Liver (tissue), 9 donors: ENCODE data around the gene GSPT1. TPM values are rescaled to one million over a fixed set of nuclear protein-coding genes. Genes with fewer than 3 reads are reported as not detected.

Experiments used
- DNase-seq: peaks from one replicate; pipeline ENCODE4 v3.0.0-alpha.2; 2017; ENCODE audit warnings: low spot score
- H3K27ac ChIP-seq, 2 donors: one replicate each; pipeline ENCODE4 v1.7.0; 2013; ENCODE audit warnings: inconsistent platforms in 2 of 2, low read length in 2 of 2, control low read depth in 1 of 2, low read depth in 1 of 2, mild to moderate bottlenecking in 1 of 2
- H3K27me3 ChIP-seq, 4 donors: one replicate each; pipeline versions ENCODE4 v1.6.1 to v1.7.0; 2013; ENCODE audit warnings: low read length in 3 of 4, inconsistent platforms in 1 of 4, mild to moderate bottlenecking in 1 of 4, moderate library complexity in 1 of 4; ENCODE audit not compliant: control insufficient read depth in 4 of 4, insufficient read depth in 4 of 4
- H3K36me3 ChIP-seq, 4 donors: one replicate each; pipeline versions ENCODE4 v1.6.1 to v1.7.0; 2013; ENCODE audit warnings: low read length in 3 of 4, mild to moderate bottlenecking in 3 of 4, low read depth in 1 of 4, moderate library complexity in 1 of 4; ENCODE audit not compliant: control insufficient read depth in 4 of 4, insufficient read depth in 3 of 4
- H3K4me1 ChIP-seq, 4 donors: one replicate each; pipeline versions ENCODE4 v1.6.1 to v1.7.0; 2013; ENCODE audit warnings: low read length in 3 of 4, mild to moderate bottlenecking in 3 of 4, moderate library complexity in 1 of 4; ENCODE audit not compliant: control insufficient read depth in 4 of 4, insufficient read depth in 4 of 4
- H3K4me3 ChIP-seq, 3 donors: one replicate each; pipeline versions ENCODE4 v1.6.1 to v1.7.0; 2013; ENCODE audit warnings: low read length in 3 of 3, control low read depth in 1 of 3, low read depth in 1 of 3, mild to moderate bottlenecking in 1 of 3
- H3K9ac ChIP-seq, 2 donors: one replicate each; pipeline ENCODE4 v1.7.0; 2013; ENCODE audit warnings: low read length in 2 of 2, mild to moderate bottlenecking in 2 of 2, moderate library complexity in 2 of 2, control low read depth in 1 of 2, low read depth in 1 of 2
- H3K9me3 ChIP-seq, 4 donors: one replicate each; pipeline versions ENCODE4 v1.6.1 to v1.7.0; 2013; ENCODE audit warnings: low read length in 3 of 4; ENCODE audit not compliant: control insufficient read depth in 4 of 4
- ATF3 ChIP-seq: IDR thresholded peaks from 2 replicates; pipeline ENCODE4 v1.6.1; 2016; ENCODE audit warnings: antibody characterized with exemption
- CTCF ChIP-seq: fragments of 150-350 bp; IDR thresholded peaks from 2 replicates; pipeline ENCODE4 v1.5.1; 2017; ENCODE audit warnings: improper control_type of control experiment, low read depth, low read length; ENCODE audit not compliant: missing input control
- EGR1 ChIP-seq, 2 donors: IDR thresholded peaks; 2 replicates each; pipeline ENCODE4 v1.6.1; 2016 to 2018; ENCODE audit warnings: antibody characterized with exemption in 2 of 2, low read depth in 2 of 2
- FOXA1 ChIP-seq: IDR thresholded peaks from 2 replicates; pipeline ENCODE4 v1.6.1; 2016; ENCODE audit warnings: antibody characterized with exemption
- FOXA2 ChIP-seq: IDR thresholded peaks from 2 replicates; pipeline ENCODE4 v1.6.1; 2016; ENCODE audit warnings: antibody characterized with exemption
- GABPA ChIP-seq, 2 donors: IDR thresholded peaks in 1 of 2; conservative IDR thresholded peaks in 1 of 2; 2 replicates each; pipeline ENCODE4 v1.6.1; 2016; ENCODE audit warnings: antibody characterized with exemption in 2 of 2, mild to moderate bottlenecking in 1 of 2, moderate library complexity in 1 of 2
- HNF4A ChIP-seq, 2 donors: conservative IDR thresholded peaks; 2 replicates each; pipeline ENCODE4 v1.6.1; 2016; ENCODE audit warnings: antibody characterized with exemption in 2 of 2, mild to moderate bottlenecking in 2 of 2
- HNF4G ChIP-seq: IDR thresholded peaks from 2 replicates; pipeline ENCODE4 v1.6.1; 2016; ENCODE audit warnings: antibody characterized with exemption
- JUND ChIP-seq, 2 donors: IDR thresholded peaks; 2 replicates each; pipeline ENCODE4 v1.6.1; 2016; ENCODE audit warnings: antibody characterized with exemption in 2 of 2
- MAX ChIP-seq: IDR thresholded peaks from 2 replicates; pipeline ENCODE4 v1.6.1; 2016; ENCODE audit warnings: antibody characterized with exemption
- NR2F2 ChIP-seq: IDR thresholded peaks from 2 replicates; pipeline ENCODE4 v1.6.1; 2016; ENCODE audit warnings: antibody characterized with exemption
- RAD21 ChIP-seq, 2 donors: IDR thresholded peaks; 2 replicates each; pipeline ENCODE4 v1.6.1; 2016; ENCODE audit warnings: antibody characterized with exemption in 2 of 2, mild to moderate bottlenecking in 2 of 2
- REST ChIP-seq: IDR thresholded peaks from 2 replicates; pipeline ENCODE4 v1.6.1; 2016; ENCODE audit warnings: antibody characterized with exemption, mild to moderate bottlenecking
- RXRA ChIP-seq, 2 donors: IDR thresholded peaks; 2 replicates each; pipeline ENCODE4 v1.6.1; 2017 to 2018; ENCODE audit warnings: antibody characterized with exemption in 2 of 2, mild to moderate bottlenecking in 1 of 2
- SP1 ChIP-seq: IDR thresholded peaks from 2 replicates; pipeline ENCODE4 v1.6.1; 2018; ENCODE audit warnings: antibody characterized with exemption, mild to moderate bottlenecking
- TAF1 ChIP-seq: conservative IDR thresholded peaks from 2 replicates; pipeline ENCODE4 v1.6.1; 2016; ENCODE audit warnings: antibody characterized with exemption, mild to moderate bottlenecking
- YY1 ChIP-seq: IDR thresholded peaks from 2 replicates; pipeline ENCODE4 v1.6.1; 2016; ENCODE audit warnings: antibody characterized with exemption, mild to moderate bottlenecking
- ZBTB33 ChIP-seq: IDR thresholded peaks from 2 replicates; pipeline ENCODE4 v1.6.1; 2016; ENCODE audit warnings: antibody characterized with exemption
- WGBS: extraction: QIAGEN DNeasy Blood & Tissue Kit; methylation state at CpG from one replicate; pipeline ENCODE4 v1.1.7; 2013; 5-methylcytosine and 5-hydroxymethylcytosine counted together
- polyA plus RNA-seq, 2 donors: library from polyadenylated mRNA; stranded (reverse) in 1 of 2; unstranded in 1 of 2; fragments of 200-250 nt in 1 of 2; fragments of >200 nt in 1 of 2; fragmentation: Nextera tagmentation in 1 of 2; extraction: Ambion mirVana in 1 of 2; gene quantifications; one replicate each; pipeline versions ENCODE4 v1.2.1 to v1.2.3, GENCODE V29; 2013 to 2015
- total RNA-seq, 2 donors: library from RNA; depleted of rRNA; stranded (reverse); fragments of >200 nt; gene quantifications; one replicate each; pipeline ENCODE4 v1.2.3, GENCODE V29; 2014
- donor health status: healthy.
- donor health status: healthy.
- donor health status: healthy.
- donor health status: healthy.
- donor health status: healthy.

GSPT1 gene
- total RNA-seq (10 to 100 TPM; 48.5 to 67.6 TPM), polyA plus RNA-seq (10 to 100 TPM; 24.2 to 35.2 TPM)

GRCh38 chr16:11915644-11916523 lies at the start of gene GSPT1:
Gene GSPT1, minus strand, starts transcription at chr16:11915956. Its CDS starts 236 bp downstream, at chr16:11915720.
- TF ChIP-seq YY1 (peak; percentile 94), TAF1 (peak; percentile 62), EGR1 (IDR thresholded peaks at IDR 0.05; ENCODE audit: low read depth in 2 of 2) (peak; percentile 96 to 97), ATF3 (no peak), HNF4G (no peak), JUND (IDR thresholded peaks at IDR 0.05) (no peak), FOXA1 (no peak), SP1 (peak; percentile 86), RXRA (IDR thresholded peaks at IDR 0.05) (peak; percentile 71 to 72), GABPA (IDR thresholded peaks at IDR 0.05 in 1 of 2, conservative IDR thresholded peaks at IDR 0.05 in 1 of 2) (peak; percentile 81 to 94), HNF4A (conservative IDR thresholded peaks at IDR 0.05) (peak; percentile 51 to 54), ZBTB33 (peak; percentile 96), MAX (peak; percentile 87), REST (peak; percentile 85), FOXA2 (no peak), NR2F2 (peak; percentile 73), RAD21 (IDR thresholded peaks at IDR 0.05) (peak; percentile 24 to 26), CTCF (peak; percentile 18)
- 1% methylated on average over 84 of the region's 84 CpGs for WGBS

More at GRCh38 chr16:11915644-11916523, at the start of gene GSPT1:
- H3K9ac ChIP-seq, result peak within 1 kb of the TSS; percentile 50 to 85
- H3K27me3 ChIP-seq, result no peaks in the 10 kb centered on the region
- peak within 1 kb of the TSS; percentile 82 to 96 for H3K27ac ChIP-seq
- peaks cover 0 to 34% (median 31%) of the 10 kb centered on the region in 4 donors for H3K4me1 ChIP-seq
- peak; percentile 98 for DNase-seq
- H3K4me3 ChIP-seq, result peak within 1 kb of the TSS; percentile 87 to 98 (median 87)
- H3K9me3 ChIP-seq, result no peaks in the 10 kb centered on the region
- H3K36me3 ChIP-seq, result no peaks in the 10 kb centered on the region
